ENCODE measurements around the gene FOXN1.

GRCh38 chr17:28550858-28551257 lies 44.7 kb downstream of the FOXN1 start:
- no peak for TF ChIP-seq POLR2AphosphoS5 (IDR thresholded peaks at IDR 0.05)
- TF ChIP-seq, protein P1, sequence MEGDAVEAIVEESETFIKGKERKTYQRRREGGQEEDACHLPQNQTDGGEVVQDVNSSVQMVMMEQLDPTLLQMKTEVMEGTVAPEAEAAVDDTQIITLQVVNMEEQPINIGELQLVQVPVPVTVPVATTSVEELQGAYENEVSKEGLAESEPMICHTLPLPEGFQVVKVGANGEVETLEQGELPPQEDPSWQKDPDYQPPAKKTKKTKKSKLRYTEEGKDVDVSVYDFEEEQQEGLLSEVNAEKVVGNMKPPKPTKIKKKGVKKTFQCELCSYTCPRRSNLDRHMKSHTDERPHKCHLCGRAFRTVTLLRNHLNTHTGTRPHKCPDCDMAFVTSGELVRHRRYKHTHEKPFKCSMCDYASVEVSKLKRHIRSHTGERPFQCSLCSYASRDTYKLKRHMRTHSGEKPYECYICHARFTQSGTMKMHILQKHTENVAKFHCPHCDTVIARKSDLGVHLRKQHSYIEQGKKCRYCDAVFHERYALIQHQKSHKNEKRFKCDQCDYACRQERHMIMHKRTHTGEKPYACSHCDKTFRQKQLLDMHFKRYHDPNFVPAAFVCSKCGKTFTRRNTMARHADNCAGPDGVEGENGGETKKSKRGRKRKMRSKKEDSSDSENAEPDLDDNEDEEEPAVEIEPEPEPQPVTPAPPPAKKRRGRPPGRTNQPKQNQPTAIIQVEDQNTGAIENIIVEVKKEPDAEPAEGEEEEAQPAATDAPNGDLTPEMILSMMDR (IDR thresholded peaks at IDR 0.05): no peak
- TF ChIP-seq POLR2A (IDR thresholded peaks at IDR 0.05): no peak
